ENCODE data around the gene RAB8B.

- TF ChIP-seq POLR2A (conservative IDR thresholded peaks at IDR 0.05) (no peak), E2F8 (IDR thresholded peaks at IDR 0.05; ENCODE audit: low read depth, partially characterized antibody) (no peak), NFE2L1 (tag; IDR thresholded peaks at IDR 0.05; ENCODE audit: borderline replicate concordance, low read depth) (no peak), IRF9 (tag; IDR thresholded peaks at IDR 0.05) (no peak), CTCF (IDR thresholded peaks at IDR 0.05 in 2 of 3, conservative IDR thresholded peaks at IDR 0.05 in 1 of 3; ENCODE audit: insufficient read depth in 2 of 3, low read depth in 1 of 3, low read length in 3 of 3) (peak in 1 of 3 experiments; percentile 20; a peak in 2 of 6 replicates)
These were observed 42.7 kb upstream of the RAB8B start for GRCh38 chr15:63146684-63147083.
